ENCODE data around the gene SMIM1. TPM values are rescaled to one million over a fixed set of nuclear protein-coding genes. Genes with fewer than 3 reads are reported as not detected.

Gene SMIM1
- polyA plus RNA-seq, 1 experiment: 1.0 TPM

- ChIA-PET POLR2A (no interaction called here), CTCF (no interaction called here)
- Histone ChIP-seq H3K36me3 (ENCODE audit: control insufficient read depth, insufficient read depth, low read length) (peaks cover 42% of the 10 kb centered on the region), H3K27me3 (ENCODE audit: control insufficient read depth, insufficient read depth, low read length) (no peaks in the 10 kb centered on the region), H3K4me3 (ENCODE audit: low read depth, low read length) (no peak overlapping the region)
- DNase-seq (ENCODE audit: low read depth): no peak
- no peak for TF ChIP-seq CTCF (IDR thresholded peaks at IDR 0.05; ENCODE audit: insufficient read depth, low read depth, low read length)
These were observed 14.8 kb downstream of the SMIM1 start for GRCh38 chr1:3787349-3787715.

- no peak for TF ChIP-seq CTCF (IDR thresholded peaks at IDR 0.05; ENCODE audit: insufficient read depth, low read depth, low read length)
- ChIA-PET CTCF (no interaction called here), POLR2A (no interaction called here)
- Histone ChIP-seq H3K27me3 (ENCODE audit: control insufficient read depth, insufficient read depth, low read length) (no peaks in the 10 kb centered on the region), H3K36me3 (ENCODE audit: control insufficient read depth, insufficient read depth, low read length) (peaks cover 38% of the 10 kb centered on the region), H3K4me3 (ENCODE audit: low read depth, low read length) (no peak overlapping the region)
- no peak for DNase-seq (ENCODE audit: low read depth)
These were observed 15.4 kb downstream of the SMIM1 start for GRCh38 chr1:3787745-3788605.

GRCh38 chr1:3788756-3789420 is 16.3 kb downstream of the SMIM1 start:
- no peaks in the 10 kb centered on the region for H3K27me3 ChIP-seq (ENCODE audit: control insufficient read depth, insufficient read depth, low read length)
- H3K36me3 ChIP-seq (ENCODE audit: control insufficient read depth, insufficient read depth, low read length): peaks cover 33% of the 10 kb centered on the region
- no peak for DNase-seq (ENCODE audit: low read depth)
- H3K4me3 ChIP-seq (ENCODE audit: low read depth, low read length): no peak overlapping the region
- no peak for TF ChIP-seq CTCF (IDR thresholded peaks at IDR 0.05; ENCODE audit: insufficient read depth, low read depth, low read length)
- POLR2A ChIA-PET: no interaction called here
- CTCF ChIA-PET: interaction anchor here (1.2 to 1.4 kb wide), 2 partner anchors 11 to 93 kb away, joined by 3 read pairs; no protein-coding TSS in a partner anchor

- H3K27me3 ChIP-seq (ENCODE audit: control insufficient read depth, insufficient read depth, low read length): no peaks in the 10 kb centered on the region
- ChIA-PET POLR2A (no interaction called here), CTCF (interaction anchor here (1.2 to 1.4 kb wide), 2 partner anchors 11 to 94 kb away, joined by 3 read pairs; no protein-coding TSS in a partner anchor)
- no peak for DNase-seq (ENCODE audit: low read depth)
- peaks cover 28% of the 10 kb centered on the region for H3K36me3 ChIP-seq (ENCODE audit: control insufficient read depth, insufficient read depth, low read length)
- H3K4me3 ChIP-seq (ENCODE audit: low read depth, low read length): no peak overlapping the region
- no peak for TF ChIP-seq CTCF (IDR thresholded peaks at IDR 0.05; ENCODE audit: insufficient read depth, low read depth, low read length)
These were observed 17.1 kb downstream of the SMIM1 start for GRCh38 chr1:3789421-3790300.
